ENCODE measurements around the gene SCTR.

- TF ChIP-seq CTCF (IDR thresholded peaks at IDR 0.05) (no peak), POLR2A (IDR thresholded peaks at IDR 0.05) (no peak)
Observed at GRCh38 chr2:119544939-119545475, 20.7 kb upstream of the SCTR start.
